ENCODE results near the gene WDR45B.

DNA sequence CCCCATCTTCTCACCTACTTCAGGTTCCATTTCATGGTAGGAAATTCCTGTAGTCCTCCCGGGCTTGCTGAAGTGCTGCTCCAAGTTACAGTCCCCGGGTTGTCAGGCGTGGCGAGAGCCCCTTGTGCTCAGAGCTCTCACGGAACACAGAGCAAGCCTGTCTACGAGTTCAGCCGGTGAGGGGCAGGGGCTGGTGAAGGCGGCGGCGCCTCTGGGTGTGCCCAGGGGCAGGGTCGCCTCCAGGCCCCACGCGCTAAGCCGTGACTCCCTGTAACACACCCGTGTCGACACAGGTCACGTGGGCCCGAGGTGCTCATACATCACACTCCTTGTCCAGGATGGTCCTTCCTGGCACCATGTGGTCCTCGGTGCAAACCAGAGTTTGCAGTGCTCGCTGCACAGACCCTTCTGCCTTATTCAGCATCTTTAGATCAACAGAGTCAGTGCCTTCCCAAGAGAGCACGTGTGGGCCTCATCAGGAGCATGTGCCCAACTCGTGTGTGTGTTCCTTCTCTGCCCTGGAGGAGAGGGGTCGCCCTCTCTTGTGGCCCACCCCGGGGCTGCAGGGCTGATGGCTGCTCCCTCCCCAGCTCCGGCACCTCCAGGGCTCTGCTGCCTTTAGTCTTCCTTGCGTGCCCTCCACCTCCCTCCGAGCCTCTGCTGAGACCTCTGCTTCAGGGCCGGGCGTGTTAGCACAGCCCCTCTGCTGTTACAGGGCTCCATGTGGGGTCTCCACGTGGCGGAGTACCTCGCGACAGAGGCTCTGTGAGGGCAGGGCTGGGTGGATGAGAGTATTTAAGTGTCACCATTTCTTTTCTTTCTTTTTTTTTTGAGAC, 51.2 kb downstream of the WDR45B start:
- TF ChIP-seq, protein P1, sequence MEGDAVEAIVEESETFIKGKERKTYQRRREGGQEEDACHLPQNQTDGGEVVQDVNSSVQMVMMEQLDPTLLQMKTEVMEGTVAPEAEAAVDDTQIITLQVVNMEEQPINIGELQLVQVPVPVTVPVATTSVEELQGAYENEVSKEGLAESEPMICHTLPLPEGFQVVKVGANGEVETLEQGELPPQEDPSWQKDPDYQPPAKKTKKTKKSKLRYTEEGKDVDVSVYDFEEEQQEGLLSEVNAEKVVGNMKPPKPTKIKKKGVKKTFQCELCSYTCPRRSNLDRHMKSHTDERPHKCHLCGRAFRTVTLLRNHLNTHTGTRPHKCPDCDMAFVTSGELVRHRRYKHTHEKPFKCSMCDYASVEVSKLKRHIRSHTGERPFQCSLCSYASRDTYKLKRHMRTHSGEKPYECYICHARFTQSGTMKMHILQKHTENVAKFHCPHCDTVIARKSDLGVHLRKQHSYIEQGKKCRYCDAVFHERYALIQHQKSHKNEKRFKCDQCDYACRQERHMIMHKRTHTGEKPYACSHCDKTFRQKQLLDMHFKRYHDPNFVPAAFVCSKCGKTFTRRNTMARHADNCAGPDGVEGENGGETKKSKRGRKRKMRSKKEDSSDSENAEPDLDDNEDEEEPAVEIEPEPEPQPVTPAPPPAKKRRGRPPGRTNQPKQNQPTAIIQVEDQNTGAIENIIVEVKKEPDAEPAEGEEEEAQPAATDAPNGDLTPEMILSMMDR (IDR thresholded peaks at IDR 0.05; ENCODE audit: insufficient read depth, low read length, poor library complexity, severe bottlenecking), result no peak
- TF ChIP-seq EZH2phosphoT487 (conservative IDR thresholded peaks at IDR 0.05; ENCODE audit: low read length), result no peak

All from SU-DHL-6 (cell line).